AG10803 (cell line): ENCODE results near the gene ITGB3.

Experiments used
- DNase-seq: peaks from one replicate; pipeline ENCODE4 v3.0.0; 2010; ENCODE audit warnings: low read depth
- H3K4me3 ChIP-seq: 2 replicates; pipeline ENCODE4 v1.5.1; 2011; ENCODE audit warnings: mild to moderate bottlenecking, low read length, control low read depth
- TF ChIP-seq, protein P1 (sequence below): conservative IDR thresholded peaks from 2 replicates; pipeline ENCODE4 v1.5.1; 2011; ENCODE audit warnings: mild to moderate bottlenecking, low read length, control low read depth, inconsistent platforms

The ITGB3 gene

GRCh38 chr17:47301161-47301560 is 47.5 kb downstream of the ITGB3 start:
- no peak overlapping the region for H3K4me3 ChIP-seq
- TF ChIP-seq, protein P1, sequence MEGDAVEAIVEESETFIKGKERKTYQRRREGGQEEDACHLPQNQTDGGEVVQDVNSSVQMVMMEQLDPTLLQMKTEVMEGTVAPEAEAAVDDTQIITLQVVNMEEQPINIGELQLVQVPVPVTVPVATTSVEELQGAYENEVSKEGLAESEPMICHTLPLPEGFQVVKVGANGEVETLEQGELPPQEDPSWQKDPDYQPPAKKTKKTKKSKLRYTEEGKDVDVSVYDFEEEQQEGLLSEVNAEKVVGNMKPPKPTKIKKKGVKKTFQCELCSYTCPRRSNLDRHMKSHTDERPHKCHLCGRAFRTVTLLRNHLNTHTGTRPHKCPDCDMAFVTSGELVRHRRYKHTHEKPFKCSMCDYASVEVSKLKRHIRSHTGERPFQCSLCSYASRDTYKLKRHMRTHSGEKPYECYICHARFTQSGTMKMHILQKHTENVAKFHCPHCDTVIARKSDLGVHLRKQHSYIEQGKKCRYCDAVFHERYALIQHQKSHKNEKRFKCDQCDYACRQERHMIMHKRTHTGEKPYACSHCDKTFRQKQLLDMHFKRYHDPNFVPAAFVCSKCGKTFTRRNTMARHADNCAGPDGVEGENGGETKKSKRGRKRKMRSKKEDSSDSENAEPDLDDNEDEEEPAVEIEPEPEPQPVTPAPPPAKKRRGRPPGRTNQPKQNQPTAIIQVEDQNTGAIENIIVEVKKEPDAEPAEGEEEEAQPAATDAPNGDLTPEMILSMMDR, result no peak
- DNase-seq, result no peak

- TF ChIP-seq, protein P1, result no peak
- DNase-seq, result no peak
- H3K4me3 ChIP-seq, result no peak overlapping the region
Observed at GRCh38 chr17:47301831-47302230, 48.2 kb downstream of the ITGB3 start.

- TF ChIP-seq, protein P1, result no peak
- no peak overlapping the region for H3K4me3 ChIP-seq
- peak; percentile 96 for DNase-seq
Observed at GRCh38 chr17:47304186-47304585, 50.6 kb downstream of the ITGB3 start.

GRCh38 chr17:47305302-47305923 is 51.8 kb downstream of the ITGB3 start:
- TF ChIP-seq, protein P1, result 0 out of 2 replicates have a peak, but pooled peaks have one; percentile 14
- DNase-seq, result peak; percentile 98
- no peak overlapping the region for H3K4me3 ChIP-seq

- TF ChIP-seq, protein P1, result no peak
- H3K4me3 ChIP-seq, result no peak overlapping the region
- DNase-seq, result no peak
Observed at GRCh38 chr17:47310186-47310733, 56.6 kb downstream of the ITGB3 start.

- TF ChIP-seq, protein P1, result no peak
- H3K4me3 ChIP-seq, result no peak overlapping the region
- DNase-seq, result no peak
Observed at GRCh38 chr17:47311420-47311819, 57.8 kb downstream of the ITGB3 start.

DNA sequence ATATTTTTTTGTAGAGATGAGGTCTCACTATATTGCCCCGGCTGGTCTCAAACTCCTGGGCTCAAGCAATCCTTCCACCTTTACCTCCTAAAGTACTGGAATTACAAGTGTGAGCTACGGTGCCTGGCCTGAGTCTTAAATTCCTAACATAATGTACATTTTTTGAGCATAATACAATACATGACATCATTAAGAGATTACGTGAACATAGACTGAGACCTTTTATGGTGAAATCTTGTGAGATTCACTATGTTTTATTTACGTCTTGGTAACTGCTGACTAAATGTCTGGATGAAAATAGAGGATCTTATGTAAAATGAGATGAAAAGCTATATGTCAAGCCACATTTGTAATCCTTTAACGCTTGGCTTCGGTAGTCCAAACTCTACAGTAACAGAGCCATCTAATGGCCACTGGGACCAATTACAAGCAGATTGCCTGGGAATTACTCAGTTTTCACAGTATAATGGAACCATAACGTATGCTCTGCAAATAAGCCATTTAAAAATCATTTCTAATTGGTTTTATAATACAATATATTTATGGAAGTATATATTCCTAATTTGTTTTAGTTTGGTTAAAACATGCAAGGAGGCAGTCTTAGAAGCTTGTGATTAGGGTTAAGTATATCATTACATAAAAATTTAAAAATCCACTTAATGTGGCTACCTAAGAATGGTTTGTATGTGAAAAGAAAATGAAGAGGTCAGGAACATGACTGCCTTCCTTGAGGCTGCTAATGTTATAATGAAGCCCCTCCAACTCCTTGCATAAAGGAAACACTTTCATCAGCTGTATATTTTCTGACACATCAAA is 62.0 kb downstream of the ITGB3 start:
- no peak overlapping the region for H3K4me3 ChIP-seq
- DNase-seq, result peak; percentile 79
- TF ChIP-seq, protein P1, result peak; percentile 92
